SK-N-SH (cell line): Measurements from ENCODE around the gene RTN4. TPM values are rescaled to one million over a fixed set of nuclear protein-coding genes. Genes with fewer than 3 reads are reported as not detected.
A peak's percentile ranks its signal among the peaks of the same experiment; 100 is the strongest.

Source experiments
- CTCF ChIA-PET: fragments of 300-600, 350-600 bp; formaldehyde crosslinking; extraction: SDS; loops from one replicate; lab custom pipeline; 2021; lab: Yijun Ruan, JAX
- POLR2A ChIA-PET: fragments of 350-600 bp; sonication (Branson Sonifier 250); formaldehyde crosslinking; extraction: SDS; loops from one replicate; lab custom pipeline; 2020; ENCODE audit warnings: antibody characterized with exemption, inconsistent platforms; lab: Yijun Ruan, JAX
- DNase-seq: peaks from one replicate; pipeline ENCODE4 v3.0.0; 2012
- H2AFZ ChIP-seq: fragments of 200-600 bp; sonication (generic); 2 replicates; pipeline ENCODE4 v1.8.1; 2016; ENCODE audit warnings: antibody characterized with exemption, mild to moderate bottlenecking, low read depth
- H3F3A ChIP-seq: fragments of 200-600 bp; sonication (generic); replicated peaks from 2 replicates; pipeline ENCODE3; 2016; ENCODE audit warnings: antibody characterized with exemption, mild to moderate bottlenecking; ENCODE audit not compliant: insufficient read depth
- H3K27ac ChIP-seq, 2 experiments: fragments of 200-500 bp in 1 of 2; fragments of 200-600 bp in 1 of 2; sonication (Bioruptor generic) in 1 of 2; sonication (generic), shearing (Covaris generic) in 1 of 2; 2 replicates each; pipeline versions ENCODE4 v1.5.1 to v1.6.1; 2014 to 2016; ENCODE audit warnings: low read depth in 2 of 2, inconsistent platforms in 1 of 2, low read length in 1 of 2, mild to moderate bottlenecking in 1 of 2, mixed read lengths in 1 of 2
- H3K27me3 ChIP-seq: fragments of 200-600 bp; sonication (generic), shearing (Covaris generic); 2 replicates; pipeline ENCODE4 v1.6.1; 2016; ENCODE audit warnings: mixed run types; ENCODE audit not compliant: insufficient read depth
- H3K36me3 ChIP-seq, 2 experiments: fragments of 200-500 bp in 1 of 2; fragments of 200-600 bp in 1 of 2; sonication (Bioruptor generic) in 1 of 2; sonication (generic) in 1 of 2; replicated peaks in 1 of 2; 2 replicates each; pipeline versions ENCODE3 to v1.5.1; 2014 to 2016; ENCODE audit warnings: low read length in 1 of 2, mild to moderate bottlenecking in 1 of 2; ENCODE audit not compliant: insufficient read depth in 2 of 2, control insufficient read depth in 1 of 2
- H3K4me1 ChIP-seq, 2 experiments: fragments of 200-500 bp in 1 of 2; fragments of 200-600 bp in 1 of 2; sonication (Bioruptor generic) in 1 of 2; sonication (generic), shearing (Covaris generic) in 1 of 2; 2 replicates each; pipeline versions ENCODE4 v1.5.1 to v1.6.1; 2014 to 2016; ENCODE audit warnings: low read depth in 1 of 2, low read length in 1 of 2, mixed run types in 1 of 2; ENCODE audit not compliant: insufficient read depth in 2 of 2, control insufficient read depth in 1 of 2
- H3K4me2 ChIP-seq: fragments of 200-600 bp; sonication (generic), shearing (Covaris generic); 2 replicates; pipeline ENCODE4 v1.6.1; 2017; ENCODE audit warnings: mixed run types
- H3K4me3 ChIP-seq, 2 experiments: fragments of 200-500 bp in 1 of 2; fragments of 200-600 bp in 1 of 2; sonication (Bioruptor generic) in 1 of 2; sonication (generic), shearing (Covaris generic) in 1 of 2; 2 replicates each; pipeline versions ENCODE4 v1.5.1 to v1.8.1; 2014 to 2016; ENCODE audit warnings: low read depth in 2 of 2, inconsistent platforms in 1 of 2, low read length in 1 of 2, mild to moderate bottlenecking in 1 of 2, mixed read lengths in 1 of 2, moderate library complexity in 1 of 2
- H3K79me2 ChIP-seq: fragments of 200-600 bp; sonication (generic); 2 replicates; pipeline ENCODE4 v1.8.1; 2017; ENCODE audit warnings: mild to moderate bottlenecking; ENCODE audit not compliant: insufficient read depth
- H3K9ac ChIP-seq: fragments of 200-600 bp; sonication (generic); 2 replicates; pipeline ENCODE4 v1.6.1; 2017; ENCODE audit warnings: mixed run types
- H3K9me2 ChIP-seq: fragments of 200-600 bp; sonication (generic); 2 replicates; pipeline ENCODE4 v1.6.1; 2017; ENCODE audit warnings: mixed run types
- H3K9me3 ChIP-seq: fragments of 200-600 bp; sonication (generic); 2 replicates; pipeline ENCODE4 v1.6.1; 2017; ENCODE audit warnings: mixed run types, mild to moderate bottlenecking, moderate library complexity
- H4K20me1 ChIP-seq: fragments of 200-600 bp; sonication (generic); 2 replicates; pipeline ENCODE4 v1.6.1; 2017; ENCODE audit warnings: mild to moderate bottlenecking, mixed run types; ENCODE audit not compliant: insufficient read depth
- EZH2phosphoT487 ChIP-seq: fragments of 200-600 bp; sonication (generic); IDR thresholded peaks from 2 replicates; pipeline ENCODE4 v1.6.1; 2017; ENCODE audit warnings: low read depth, mixed run types, mild to moderate bottlenecking, antibody characterized with exemption, moderate library complexity, borderline replicate concordance
- FOSL2 ChIP-seq: IDR thresholded peaks from 2 replicates; pipeline ENCODE4 v1.4.0; 2012; ENCODE audit warnings: low read depth, mild to moderate bottlenecking, moderate library complexity, borderline replicate concordance
- FOXJ3 ChIP-seq: sonication (generic); formaldehyde crosslinking; IDR thresholded peaks from 2 replicates; pipeline ENCODE4 v1.5.1; 2020; ENCODE audit warnings: mild to moderate bottlenecking, missing genetic modification reagents
- GABPA ChIP-seq: IDR thresholded peaks from 2 replicates; pipeline ENCODE4 v1.4.0; 2012; ENCODE audit warnings: low read depth, mild to moderate bottlenecking
- GATA2 ChIP-seq: sonication (generic); formaldehyde crosslinking; IDR thresholded peaks from 2 replicates; pipeline ENCODE4 v1.5.0; 2020; ENCODE audit warnings: mild to moderate bottlenecking, missing genetic modification reagents
- NFIC ChIP-seq: IDR thresholded peaks from 2 replicates; pipeline ENCODE4 v1.4.0; 2012; ENCODE audit warnings: borderline replicate concordance
- NRF1 ChIP-seq: IDR thresholded peaks from 2 replicates; pipeline ENCODE4 v1.6.1; 2012; ENCODE audit warnings: low read depth, mild to moderate bottlenecking, low read length
- RAD21 ChIP-seq: IDR thresholded peaks from 2 replicates; pipeline ENCODE4 v1.6.1; 2012; ENCODE audit warnings: mild to moderate bottlenecking, low read length
- RFX5 ChIP-seq: IDR thresholded peaks from 2 replicates; pipeline ENCODE4 v1.6.1; 2012; ENCODE audit warnings: mild to moderate bottlenecking, improper control_type of control experiment, low read length
- TCF12 ChIP-seq: IDR thresholded peaks from 2 replicates; pipeline ENCODE4 v1.4.0; 2012
- TEAD4 ChIP-seq: IDR thresholded peaks from 2 replicates; pipeline ENCODE4 v1.4.0; 2012; ENCODE audit warnings: mild to moderate bottlenecking, borderline replicate concordance; ENCODE audit not compliant: insufficient read depth
- YY1 ChIP-seq: IDR thresholded peaks from 2 replicates; pipeline ENCODE4 v1.4.0; 2012; ENCODE audit warnings: low read depth, mild to moderate bottlenecking
- WGBS: methylation state at CpG from one replicate; pipeline ENCODE4 v1.1.6; 2017; ENCODE audit warnings: low lambda C conversion rate; 5-methylcytosine and 5-hydroxymethylcytosine counted together
- polyA plus RNA-seq, 3 experiments: library from polyadenylated mRNA; depleted of rRNA; stranded (reverse); fragments of >200 nt; gene quantifications; 2 replicates each; pipeline ENCODE4 v1.2.3, GENCODE V29; 2012
- TF ChIP-seq, protein P1 (sequence below): IDR thresholded peaks from 2 replicates; pipeline ENCODE4 v1.4.0; 2012; ENCODE audit warnings: low read depth
- TF ChIP-seq, protein P2 (sequence below): IDR thresholded peaks from 2 replicates; pipeline ENCODE4; 2012
- TF ChIP-seq, protein P3 (sequence below): fragments of 150-350 bp; IDR thresholded peaks from 2 replicates; pipeline ENCODE4 v1.6.1; 2016; ENCODE audit warnings: mild to moderate bottlenecking, low read depth, low read length
- TF ChIP-seq, protein P4 (sequence below): IDR thresholded peaks from 2 replicates; pipeline ENCODE4 v1.6.1; 2012; ENCODE audit warnings: mild to moderate bottlenecking, low read depth, low read length, moderate library complexity
- TF ChIP-seq, protein P5 (sequence below): fragments of 200-600 bp; sonication (generic); IDR thresholded peaks from 2 replicates; pipeline ENCODE4 v1.6.1; 2017; ENCODE audit warnings: antibody characterized with exemption, mild to moderate bottlenecking, moderate library complexity
- TF ChIP-seq, protein P6 (sequence below): fragments of 150-350 bp; IDR thresholded peaks from 2 replicates; pipeline ENCODE4 v1.6.1; 2017; ENCODE audit warnings: antibody characterized with exemption, low read length, low read depth, borderline replicate concordance
- TF ChIP-seq, protein P7 (sequence below): IDR thresholded peaks from 2 replicates; pipeline ENCODE4 v1.4.0; 2012; ENCODE audit warnings: low read depth, borderline replicate concordance

The RTN4 gene
- polyA plus RNA-seq, 1 of the 3 experiments (the other 2 are of a cell fraction), result 315 TPM

DNA sequence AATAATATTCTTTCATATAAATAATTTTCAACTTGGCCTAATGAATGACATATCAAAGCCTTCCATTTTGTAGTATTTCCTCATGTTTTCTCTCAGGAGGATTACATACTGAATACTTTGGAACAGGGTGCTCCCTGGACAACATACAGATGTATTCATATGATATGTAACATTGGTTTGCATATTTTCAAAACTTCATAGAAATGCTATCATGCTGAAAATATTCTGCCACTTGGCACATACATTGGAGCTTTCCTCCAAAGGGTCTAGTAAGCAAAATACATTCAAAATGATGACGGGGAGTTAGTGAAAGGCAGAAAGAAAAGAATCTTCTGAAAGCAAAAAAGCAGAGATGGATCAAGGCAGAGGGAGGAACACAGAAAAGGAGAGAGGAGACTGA, 38.1 kb upstream of the RTN4 start:
- peaks cover 0 to 7% of the 10 kb centered on the region in 2 experiments; a peak in 1 of 4 replicates for H3K4me1 ChIP-seq
- TF ChIP-seq FOXJ3 (CRISPR knock-in tag), result no peak
- TF ChIP-seq TCF12, result no peak
- TF ChIP-seq, protein P1, sequence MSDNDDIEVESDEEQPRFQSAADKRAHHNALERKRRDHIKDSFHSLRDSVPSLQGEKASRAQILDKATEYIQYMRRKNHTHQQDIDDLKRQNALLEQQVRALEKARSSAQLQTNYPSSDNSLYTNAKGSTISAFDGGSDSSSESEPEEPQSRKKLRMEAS, result no peak
- no peak for TF ChIP-seq GATA2 (CRISPR knock-in tag)
- TF ChIP-seq, protein P2, sequence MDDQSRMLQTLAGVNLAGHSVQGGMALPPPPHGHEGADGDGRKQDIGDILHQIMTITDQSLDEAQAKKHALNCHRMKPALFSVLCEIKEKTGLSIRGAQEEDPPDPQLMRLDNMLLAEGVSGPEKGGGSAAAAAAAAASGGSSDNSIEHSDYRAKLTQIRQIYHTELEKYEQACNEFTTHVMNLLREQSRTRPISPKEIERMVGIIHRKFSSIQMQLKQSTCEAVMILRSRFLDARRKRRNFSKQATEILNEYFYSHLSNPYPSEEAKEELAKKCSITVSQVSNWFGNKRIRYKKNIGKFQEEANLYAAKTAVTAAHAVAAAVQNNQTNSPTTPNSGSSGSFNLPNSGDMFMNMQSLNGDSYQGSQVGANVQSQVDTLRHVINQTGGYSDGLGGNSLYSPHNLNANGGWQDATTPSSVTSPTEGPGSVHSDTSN, result no peak
- no peak for TF ChIP-seq RAD21
- TF ChIP-seq TEAD4, result no peak
- TF ChIP-seq YY1, result no peak
- no peak for TF ChIP-seq EZH2phosphoT487
- TF ChIP-seq, protein P3, sequence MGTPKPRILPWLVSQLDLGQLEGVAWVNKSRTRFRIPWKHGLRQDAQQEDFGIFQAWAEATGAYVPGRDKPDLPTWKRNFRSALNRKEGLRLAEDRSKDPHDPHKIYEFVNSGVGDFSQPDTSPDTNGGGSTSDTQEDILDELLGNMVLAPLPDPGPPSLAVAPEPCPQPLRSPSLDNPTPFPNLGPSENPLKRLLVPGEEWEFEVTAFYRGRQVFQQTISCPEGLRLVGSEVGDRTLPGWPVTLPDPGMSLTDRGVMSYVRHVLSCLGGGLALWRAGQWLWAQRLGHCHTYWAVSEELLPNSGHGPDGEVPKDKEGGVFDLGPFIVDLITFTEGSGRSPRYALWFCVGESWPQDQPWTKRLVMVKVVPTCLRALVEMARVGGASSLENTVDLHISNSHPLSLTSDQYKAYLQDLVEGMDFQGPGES, result no peak
- TF ChIP-seq, protein P4, sequence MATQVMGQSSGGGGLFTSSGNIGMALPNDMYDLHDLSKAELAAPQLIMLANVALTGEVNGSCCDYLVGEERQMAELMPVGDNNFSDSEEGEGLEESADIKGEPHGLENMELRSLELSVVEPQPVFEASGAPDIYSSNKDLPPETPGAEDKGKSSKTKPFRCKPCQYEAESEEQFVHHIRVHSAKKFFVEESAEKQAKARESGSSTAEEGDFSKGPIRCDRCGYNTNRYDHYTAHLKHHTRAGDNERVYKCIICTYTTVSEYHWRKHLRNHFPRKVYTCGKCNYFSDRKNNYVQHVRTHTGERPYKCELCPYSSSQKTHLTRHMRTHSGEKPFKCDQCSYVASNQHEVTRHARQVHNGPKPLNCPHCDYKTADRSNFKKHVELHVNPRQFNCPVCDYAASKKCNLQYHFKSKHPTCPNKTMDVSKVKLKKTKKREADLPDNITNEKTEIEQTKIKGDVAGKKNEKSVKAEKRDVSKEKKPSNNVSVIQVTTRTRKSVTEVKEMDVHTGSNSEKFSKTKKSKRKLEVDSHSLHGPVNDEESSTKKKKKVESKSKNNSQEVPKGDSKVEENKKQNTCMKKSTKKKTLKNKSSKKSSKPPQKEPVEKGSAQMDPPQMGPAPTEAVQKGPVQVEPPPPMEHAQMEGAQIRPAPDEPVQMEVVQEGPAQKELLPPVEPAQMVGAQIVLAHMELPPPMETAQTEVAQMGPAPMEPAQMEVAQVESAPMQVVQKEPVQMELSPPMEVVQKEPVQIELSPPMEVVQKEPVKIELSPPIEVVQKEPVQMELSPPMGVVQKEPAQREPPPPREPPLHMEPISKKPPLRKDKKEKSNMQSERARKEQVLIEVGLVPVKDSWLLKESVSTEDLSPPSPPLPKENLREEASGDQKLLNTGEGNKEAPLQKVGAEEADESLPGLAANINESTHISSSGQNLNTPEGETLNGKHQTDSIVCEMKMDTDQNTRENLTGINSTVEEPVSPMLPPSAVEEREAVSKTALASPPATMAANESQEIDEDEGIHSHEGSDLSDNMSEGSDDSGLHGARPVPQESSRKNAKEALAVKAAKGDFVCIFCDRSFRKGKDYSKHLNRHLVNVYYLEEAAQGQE, result no peak
- no peak for TF ChIP-seq NRF1
- TF ChIP-seq, protein P5, sequence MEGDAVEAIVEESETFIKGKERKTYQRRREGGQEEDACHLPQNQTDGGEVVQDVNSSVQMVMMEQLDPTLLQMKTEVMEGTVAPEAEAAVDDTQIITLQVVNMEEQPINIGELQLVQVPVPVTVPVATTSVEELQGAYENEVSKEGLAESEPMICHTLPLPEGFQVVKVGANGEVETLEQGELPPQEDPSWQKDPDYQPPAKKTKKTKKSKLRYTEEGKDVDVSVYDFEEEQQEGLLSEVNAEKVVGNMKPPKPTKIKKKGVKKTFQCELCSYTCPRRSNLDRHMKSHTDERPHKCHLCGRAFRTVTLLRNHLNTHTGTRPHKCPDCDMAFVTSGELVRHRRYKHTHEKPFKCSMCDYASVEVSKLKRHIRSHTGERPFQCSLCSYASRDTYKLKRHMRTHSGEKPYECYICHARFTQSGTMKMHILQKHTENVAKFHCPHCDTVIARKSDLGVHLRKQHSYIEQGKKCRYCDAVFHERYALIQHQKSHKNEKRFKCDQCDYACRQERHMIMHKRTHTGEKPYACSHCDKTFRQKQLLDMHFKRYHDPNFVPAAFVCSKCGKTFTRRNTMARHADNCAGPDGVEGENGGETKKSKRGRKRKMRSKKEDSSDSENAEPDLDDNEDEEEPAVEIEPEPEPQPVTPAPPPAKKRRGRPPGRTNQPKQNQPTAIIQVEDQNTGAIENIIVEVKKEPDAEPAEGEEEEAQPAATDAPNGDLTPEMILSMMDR, result no peak
- TF ChIP-seq, protein P6, sequence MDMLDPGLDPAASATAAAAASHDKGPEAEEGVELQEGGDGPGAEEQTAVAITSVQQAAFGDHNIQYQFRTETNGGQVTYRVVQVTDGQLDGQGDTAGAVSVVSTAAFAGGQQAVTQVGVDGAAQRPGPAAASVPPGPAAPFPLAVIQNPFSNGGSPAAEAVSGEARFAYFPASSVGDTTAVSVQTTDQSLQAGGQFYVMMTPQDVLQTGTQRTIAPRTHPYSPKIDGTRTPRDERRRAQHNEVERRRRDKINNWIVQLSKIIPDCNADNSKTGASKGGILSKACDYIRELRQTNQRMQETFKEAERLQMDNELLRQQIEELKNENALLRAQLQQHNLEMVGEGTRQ, result no peak
- TF ChIP-seq, protein P7, sequence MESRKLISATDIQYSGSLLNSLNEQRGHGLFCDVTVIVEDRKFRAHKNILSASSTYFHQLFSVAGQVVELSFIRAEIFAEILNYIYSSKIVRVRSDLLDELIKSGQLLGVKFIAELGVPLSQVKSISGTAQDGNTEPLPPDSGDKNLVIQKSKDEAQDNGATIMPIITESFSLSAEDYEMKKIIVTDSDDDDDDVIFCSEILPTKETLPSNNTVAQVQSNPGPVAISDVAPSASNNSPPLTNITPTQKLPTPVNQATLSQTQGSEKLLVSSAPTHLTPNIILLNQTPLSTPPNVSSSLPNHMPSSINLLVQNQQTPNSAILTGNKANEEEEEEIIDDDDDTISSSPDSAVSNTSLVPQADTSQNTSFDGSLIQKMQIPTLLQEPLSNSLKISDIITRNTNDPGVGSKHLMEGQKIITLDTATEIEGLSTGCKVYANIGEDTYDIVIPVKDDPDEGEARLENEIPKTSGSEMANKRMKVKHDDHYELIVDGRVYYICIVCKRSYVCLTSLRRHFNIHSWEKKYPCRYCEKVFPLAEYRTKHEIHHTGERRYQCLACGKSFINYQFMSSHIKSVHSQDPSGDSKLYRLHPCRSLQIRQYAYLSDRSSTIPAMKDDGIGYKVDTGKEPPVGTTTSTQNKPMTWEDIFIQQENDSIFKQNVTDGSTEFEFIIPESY, result no peak
- no peak for TF ChIP-seq NFIC
- no peak for TF ChIP-seq GABPA
- TF ChIP-seq FOSL2, result no peak
- no peak for TF ChIP-seq RFX5
- TF ChIP-seq, all 33 proteins: peak for 0
- Histone ChIP-seq H3K27me3 (no peaks in the 10 kb centered on the region), H3K9ac (no peak overlapping the region), H3K4me3 (no peak overlapping the region), H3K4me2 (no peak overlapping the region), H4K20me1 (no peaks in the 10 kb centered on the region), H3K79me2 (no peaks in the 10 kb centered on the region), H2AFZ (0 out of 2 replicates have a peak overlapping the region, but pooled peaks have one; percentile 48), H3K9me3 (no peaks in the 10 kb centered on the region), H3K27ac (0 out of 4 replicates have a peak overlapping the region, but pooled peaks of 1 of the 2 experiments have one; percentile 17), H3F3A (peaks cover 7% of the 10 kb centered on the region), H3K36me3 (no peaks in the 10 kb centered on the region), H3K9me2 (no peaks in the 10 kb centered on the region)
- 86% methylated on average over 1 of the region's 1 CpG for WGBS
- ChIA-PET POLR2A (no interaction called here), CTCF (no interaction called here)
- DNase-seq, result no peak
